Neural cell (in vitro differentiated cells): ENCODE results near the gene ADARB1. TPM values are rescaled to one million over a fixed set of nuclear protein-coding genes. Genes with fewer than 3 reads are reported as not detected.

Source experiments
- H2AFZ ChIP-seq: fragments of 200-600, 300-800 bp; sonication (generic), shearing (Covaris generic); 2 replicates; pipeline ENCODE4 v1.6.0; 2014; ENCODE audit warnings: low read depth, mild to moderate bottlenecking, antibody characterized with exemption, low read length, moderate library complexity
- H3F3A ChIP-seq: fragments of 200-600 bp; shearing (Covaris generic); 2 replicates; pipeline ENCODE4 v1.6.1; 2016; ENCODE audit warnings: mild to moderate bottlenecking, moderate library complexity, mixed read lengths, antibody characterized with exemption, low read length; ENCODE audit not compliant: insufficient read depth, poor library complexity, severe bottlenecking
- H3K27ac ChIP-seq: fragments of 200-600, 300-800 bp; sonication (generic), shearing (Covaris generic); 2 replicates; pipeline ENCODE4 v1.5.1; 2014; ENCODE audit warnings: mild to moderate bottlenecking, low read length, moderate library complexity
- H3K27me3 ChIP-seq: fragments of 300-800, 200-600 bp; sonication (generic), shearing (Covaris generic); 2 replicates; pipeline ENCODE4 v1.6.0; 2014; ENCODE audit warnings: mild to moderate bottlenecking, low read depth, low read length, moderate library complexity; ENCODE audit not compliant: insufficient read depth
- H3K36me3 ChIP-seq: fragments of 300-800, 200-600 bp; sonication (generic), shearing (Covaris generic); 2 replicates; pipeline ENCODE4 v1.5.1; 2014; ENCODE audit warnings: mild to moderate bottlenecking, antibody characterized with exemption, low read length, moderate library complexity; ENCODE audit not compliant: insufficient read depth
- H3K4me2 ChIP-seq: fragments of 300-800, 200-600 bp; sonication (generic), shearing (Covaris generic); 2 replicates; pipeline ENCODE4 v1.6.0; 2014; ENCODE audit warnings: mild to moderate bottlenecking, low read length
- H3K4me3 ChIP-seq: fragments of 300-800, 200-600 bp; sonication (generic), shearing (Covaris generic); 2 replicates; pipeline ENCODE4 v1.5.1; 2014; ENCODE audit warnings: mild to moderate bottlenecking, low read length, moderate library complexity
- H3K79me2 ChIP-seq: fragments of 200-600 bp; shearing (Covaris generic); replicated peaks from 2 replicates; pipeline ENCODE4 v1.6.0; 2014; ENCODE audit warnings: mild to moderate bottlenecking, low read length, moderate library complexity; ENCODE audit not compliant: insufficient read depth
- H3K9ac ChIP-seq: fragments of 300-800, 200-600 bp; sonication (generic), shearing (Covaris generic); 2 replicates; pipeline ENCODE4 v1.6.1; 2016; ENCODE audit warnings: mild to moderate bottlenecking, low read length, mixed read lengths
- H3K9me2 ChIP-seq: fragments of 200-600 bp; shearing (Covaris generic); 2 replicates; pipeline ENCODE4 v1.6.1; 2016; ENCODE audit warnings: mild to moderate bottlenecking, low read length, mixed read lengths; ENCODE audit not compliant: insufficient read depth
- H3K9me3 ChIP-seq: fragments of 200-600, 300-800 bp; sonication (generic), shearing (Covaris generic); 2 replicates; pipeline ENCODE4 v1.6.1; 2016; ENCODE audit warnings: mild to moderate bottlenecking, mixed run types, low read length, moderate library complexity, mixed read lengths
- H4K20me1 ChIP-seq: fragments of 200-600 bp; shearing (Covaris generic); 2 replicates; pipeline ENCODE4 v1.6.1; 2016; ENCODE audit warnings: mild to moderate bottlenecking, mixed run types; ENCODE audit not compliant: insufficient read depth
- CTCF ChIP-seq: fragments of 450-650 bp; IDR thresholded peaks from 2 replicates; pipeline ENCODE4 v1.5.1; 2014; ENCODE audit warnings: antibody characterized with exemption, mild to moderate bottlenecking, moderate library complexity; ENCODE audit not compliant: poor library complexity, severe bottlenecking
- EP300 ChIP-seq: fragments of 450-650 bp; conservative IDR thresholded peaks from 2 replicates; pipeline ENCODE4 v1.6.1; 2014; ENCODE audit warnings: antibody characterized with exemption, mild to moderate bottlenecking, moderate library complexity; ENCODE audit not compliant: poor library complexity, severe bottlenecking
- EZH2 ChIP-seq: fragments of 200-600, 300-800 bp; shearing (Covaris generic), sonication (generic); IDR thresholded peaks from 2 replicates; pipeline ENCODE4 v1.6.1; 2014; ENCODE audit warnings: antibody characterized with exemption, low read length, borderline replicate concordance, mild to moderate bottlenecking; ENCODE audit not compliant: insufficient read depth, poor library complexity, severe bottlenecking
- MXI1 ChIP-seq: fragments of 450-650 bp; conservative IDR thresholded peaks from 2 replicates; pipeline ENCODE4 v1.6.1; 2014; ENCODE audit warnings: antibody characterized with exemption, mild to moderate bottlenecking; ENCODE audit not compliant: poor library complexity, severe bottlenecking
- POLR2AphosphoS5 ChIP-seq: IDR thresholded peaks from 2 replicates; pipeline ENCODE4 v1.6.1; 2012
- RAD21 ChIP-seq: fragments of 450-650 bp; conservative IDR thresholded peaks from 2 replicates; pipeline ENCODE4 v1.6.1; 2014; ENCODE audit warnings: antibody characterized with exemption, mild to moderate bottlenecking, moderate library complexity
- SMC3 ChIP-seq: fragments of 450-650 bp; conservative IDR thresholded peaks from 2 replicates; pipeline ENCODE4 v1.6.1; 2014; ENCODE audit warnings: antibody characterized with exemption, mild to moderate bottlenecking, moderate library complexity; ENCODE audit not compliant: poor library complexity
- TAF1 ChIP-seq: IDR thresholded peaks from 2 replicates; pipeline ENCODE4 v1.6.1; 2012; ENCODE audit warnings: low read depth
- polyA plus RNA-seq: library from polyadenylated mRNA; depleted of rRNA; stranded (reverse); fragments of >200 nt; gene quantifications from 2 replicates; pipeline ENCODE4 v1.2.3, GENCODE V29; 2014
- TF ChIP-seq, protein P1 (sequence below): IDR thresholded peaks from 2 replicates; pipeline ENCODE4 v1.6.1; 2012; ENCODE audit warnings: borderline replicate concordance

Gene ADARB1
- polyA plus RNA-seq, 1 donor from 2014 or later: 8.9 TPM

GRCh38 chr21:45161038-45161945 is 86.9 kb downstream of the ADARB1 start:
- Histone ChIP-seq H3K27me3 (no peaks in the 10 kb centered on the region), H3K9me3 (no peaks in the 10 kb centered on the region), H3K27ac (no peak overlapping the region), H3F3A (no peaks in the 10 kb centered on the region), H3K4me2 (no peak overlapping the region), H3K36me3 (no peaks in the 10 kb centered on the region), H4K20me1 (no peaks in the 10 kb centered on the region), H3K9me2 (no peaks in the 10 kb centered on the region), H2AFZ (no peak overlapping the region), H3K4me3 (no peak overlapping the region), H3K9ac (no peak overlapping the region), H3K79me2 (no peaks in the 10 kb centered on the region)
- TF ChIP-seq, protein P1, sequence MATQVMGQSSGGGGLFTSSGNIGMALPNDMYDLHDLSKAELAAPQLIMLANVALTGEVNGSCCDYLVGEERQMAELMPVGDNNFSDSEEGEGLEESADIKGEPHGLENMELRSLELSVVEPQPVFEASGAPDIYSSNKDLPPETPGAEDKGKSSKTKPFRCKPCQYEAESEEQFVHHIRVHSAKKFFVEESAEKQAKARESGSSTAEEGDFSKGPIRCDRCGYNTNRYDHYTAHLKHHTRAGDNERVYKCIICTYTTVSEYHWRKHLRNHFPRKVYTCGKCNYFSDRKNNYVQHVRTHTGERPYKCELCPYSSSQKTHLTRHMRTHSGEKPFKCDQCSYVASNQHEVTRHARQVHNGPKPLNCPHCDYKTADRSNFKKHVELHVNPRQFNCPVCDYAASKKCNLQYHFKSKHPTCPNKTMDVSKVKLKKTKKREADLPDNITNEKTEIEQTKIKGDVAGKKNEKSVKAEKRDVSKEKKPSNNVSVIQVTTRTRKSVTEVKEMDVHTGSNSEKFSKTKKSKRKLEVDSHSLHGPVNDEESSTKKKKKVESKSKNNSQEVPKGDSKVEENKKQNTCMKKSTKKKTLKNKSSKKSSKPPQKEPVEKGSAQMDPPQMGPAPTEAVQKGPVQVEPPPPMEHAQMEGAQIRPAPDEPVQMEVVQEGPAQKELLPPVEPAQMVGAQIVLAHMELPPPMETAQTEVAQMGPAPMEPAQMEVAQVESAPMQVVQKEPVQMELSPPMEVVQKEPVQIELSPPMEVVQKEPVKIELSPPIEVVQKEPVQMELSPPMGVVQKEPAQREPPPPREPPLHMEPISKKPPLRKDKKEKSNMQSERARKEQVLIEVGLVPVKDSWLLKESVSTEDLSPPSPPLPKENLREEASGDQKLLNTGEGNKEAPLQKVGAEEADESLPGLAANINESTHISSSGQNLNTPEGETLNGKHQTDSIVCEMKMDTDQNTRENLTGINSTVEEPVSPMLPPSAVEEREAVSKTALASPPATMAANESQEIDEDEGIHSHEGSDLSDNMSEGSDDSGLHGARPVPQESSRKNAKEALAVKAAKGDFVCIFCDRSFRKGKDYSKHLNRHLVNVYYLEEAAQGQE: no peak
- TF ChIP-seq MXI1: no peak
- no peak for TF ChIP-seq POLR2AphosphoS5
- no peak for TF ChIP-seq CTCF
- no peak for TF ChIP-seq TAF1
- TF ChIP-seq RAD21: no peak
- no peak for TF ChIP-seq EP300
- TF ChIP-seq EZH2: no peak
- no peak for TF ChIP-seq SMC3

DNA sequence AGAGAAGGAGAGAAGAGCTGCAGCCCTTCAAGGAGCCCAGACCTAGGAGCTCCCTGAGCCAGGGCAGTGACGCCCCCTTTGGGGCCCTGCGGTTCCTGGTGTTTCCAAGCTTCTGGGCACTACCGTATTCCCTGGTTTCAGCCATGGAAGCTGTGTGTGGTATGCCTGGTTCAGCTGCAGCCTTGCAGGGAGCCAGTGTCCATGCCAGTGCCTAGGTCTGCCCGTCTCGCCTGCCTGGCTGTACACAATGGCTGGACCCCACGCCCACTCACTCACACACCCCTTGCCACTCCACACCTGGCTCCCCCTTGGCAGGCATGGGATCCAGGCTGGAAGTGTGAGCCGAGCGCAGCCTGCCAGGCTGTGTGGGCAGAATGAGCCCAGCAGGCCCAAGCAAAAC is 87.7 kb downstream of the ADARB1 start:
- H3K27me3 ChIP-seq: no peaks in the 10 kb centered on the region
- no peaks in the 10 kb centered on the region for H3K9me2 ChIP-seq
- no peak overlapping the region for H3K27ac ChIP-seq
- H3K4me2 ChIP-seq: no peak overlapping the region
- no peaks in the 10 kb centered on the region for H4K20me1 ChIP-seq
- no peak overlapping the region for H3K4me3 ChIP-seq
- H2AFZ ChIP-seq: no peak overlapping the region
- TF ChIP-seq RAD21 (no peak), SMC3 (no peak), MXI1 (no peak)
- TF ChIP-seq, protein P1: no peak
- no peak overlapping the region for H3K9ac ChIP-seq
- H3K36me3 ChIP-seq: no peaks in the 10 kb centered on the region
- no peaks in the 10 kb centered on the region for H3F3A ChIP-seq
- H3K9me3 ChIP-seq: no peaks in the 10 kb centered on the region
- no peaks in the 10 kb centered on the region for H3K79me2 ChIP-seq
